Epithelial cell of prostate (primary cell): ENCODE measurements around the gene TBKBP1.
"Not testable (repeated sequence)": the region's sequence is repeated elsewhere in the genome, so short reads cannot be mapped to it uniquely, and the experiment has no call there.

Experiments used
- DNase-seq: peaks from one replicate; pipeline ENCODE4 v3.0.0-alpha.2; 2011; ENCODE audit warnings: low read depth, low spot score
- H3K27ac ChIP-seq: fragments of 450-650 bp; 2 replicates; pipeline ENCODE4 v1.5.1; 2017; ENCODE audit warnings: mild to moderate bottlenecking

The TBKBP1 gene

DNA sequence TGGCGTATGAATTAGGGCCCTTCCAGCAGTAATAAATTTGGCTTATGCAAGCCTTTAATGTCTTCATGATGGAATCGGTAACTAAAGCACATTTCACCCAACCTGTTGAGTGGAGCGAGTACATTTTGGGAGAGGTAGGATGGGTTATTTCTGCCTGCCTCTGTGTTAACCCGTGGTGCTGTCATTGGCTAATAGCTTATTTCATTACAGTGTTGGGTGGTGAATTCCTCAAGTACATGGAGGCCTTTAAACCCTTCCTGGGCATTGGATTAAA, 17.8 kb upstream of the TBKBP1 start:
- H3K27ac ChIP-seq: no peak overlapping the region
- no peak for DNase-seq

GRCh38 chr17:47676510-47677165, 17.3 kb upstream of the TBKBP1 start:
- no peak for DNase-seq
- H3K27ac ChIP-seq: no peak overlapping the region

DNA sequence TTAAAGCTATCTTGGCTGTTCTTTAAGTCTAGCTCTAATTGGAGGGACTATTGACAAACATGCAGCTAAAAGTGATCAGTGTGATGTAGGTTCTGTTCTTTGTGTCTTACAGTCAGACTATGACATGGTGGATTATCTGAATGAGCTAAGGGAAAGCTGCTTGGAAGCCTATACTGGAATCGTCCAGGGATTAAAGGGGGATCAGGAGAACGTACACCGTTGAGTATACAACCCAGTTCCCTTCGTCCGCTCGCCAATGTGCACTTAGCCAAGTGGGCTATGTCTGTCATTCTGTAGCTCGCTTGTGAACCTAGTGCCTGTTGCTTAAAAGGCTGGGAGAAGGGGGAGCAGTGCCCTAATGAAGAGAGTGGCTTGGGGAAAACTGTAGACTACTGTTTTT, 15.8 kb upstream of the TBKBP1 start:
- H3K27ac ChIP-seq: no peak overlapping the region
- DNase-seq: no peak

DNA sequence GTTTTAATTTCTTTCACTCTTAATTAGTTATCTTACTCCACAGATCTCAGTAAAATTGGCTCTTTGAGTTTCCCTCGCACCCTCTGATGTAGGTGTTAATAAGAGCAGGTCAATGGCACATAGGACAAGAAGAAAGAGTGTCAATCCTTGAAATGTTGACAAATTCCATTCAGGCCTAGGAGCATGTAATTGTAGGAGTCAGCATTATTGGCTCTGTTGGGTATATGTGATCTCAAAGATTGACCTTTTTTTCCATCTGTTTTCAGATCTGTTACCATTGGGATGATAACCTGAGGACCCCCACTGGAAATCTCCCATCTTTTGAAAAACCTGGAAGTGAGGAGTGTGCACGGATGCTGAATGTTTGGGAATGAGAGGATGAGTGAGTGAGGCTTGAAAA, 11.8 kb upstream of the TBKBP1 start:
- DNase-seq: no peak

GRCh38 chr17:47682727-47683126, 11.2 kb upstream of the TBKBP1 start:
- DNase-seq, H3K27ac ChIP-seq: not testable (repeated sequence)

More for the DNA sequence above, 11.8 kb upstream of the TBKBP1 start:
- no peak overlapping the region for H3K27ac ChIP-seq

DNA sequence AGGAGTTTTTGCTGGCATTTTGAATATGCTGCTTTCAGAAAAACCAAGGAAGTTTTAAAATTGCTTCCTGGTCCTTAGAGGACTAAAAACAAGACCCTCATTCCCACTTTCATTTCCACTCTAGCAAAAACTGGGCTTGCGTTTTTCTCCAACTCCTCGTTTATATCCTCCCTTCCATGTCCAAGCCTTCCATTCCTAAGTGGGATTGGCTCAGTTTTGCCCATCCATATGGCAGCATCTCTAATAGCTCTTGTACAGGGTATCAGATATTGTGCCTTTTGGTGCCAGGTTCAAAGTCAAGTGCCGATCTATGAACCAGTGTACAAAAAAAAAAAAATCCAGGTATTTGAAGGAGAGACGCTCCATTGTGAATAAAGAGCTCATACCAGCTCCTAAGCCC, 9.9 kb upstream of the TBKBP1 start:
- H3K27ac ChIP-seq: peak overlapping the region; percentile 67

GRCh38 chr17:47684535-47685193, 9.3 kb upstream of the TBKBP1 start:
- peak overlapping the region; percentile 67 for H3K27ac ChIP-seq

More for the DNA sequence above, 9.9 kb upstream of the TBKBP1 start:
- DNase-seq: no peak

GRCh38 chr17:47685556-47686275, 8.2 kb upstream of the TBKBP1 start:
- peak overlapping the region; percentile 67 for H3K27ac ChIP-seq
- DNase-seq: no peak

More at GRCh38 chr17:47684535-47685193, 9.3 kb upstream of the TBKBP1 start:
- no peak for DNase-seq

GRCh38 chr17:47686276-47686635, 7.7 kb upstream of the TBKBP1 start:
- no peak for DNase-seq
- peak overlapping the region; percentile 67 for H3K27ac ChIP-seq

GRCh38 chr17:47686664-47687327, 7.2 kb upstream of the TBKBP1 start:
- DNase-seq: no peak
- peak overlapping the region; percentile 67 for H3K27ac ChIP-seq

DNA sequence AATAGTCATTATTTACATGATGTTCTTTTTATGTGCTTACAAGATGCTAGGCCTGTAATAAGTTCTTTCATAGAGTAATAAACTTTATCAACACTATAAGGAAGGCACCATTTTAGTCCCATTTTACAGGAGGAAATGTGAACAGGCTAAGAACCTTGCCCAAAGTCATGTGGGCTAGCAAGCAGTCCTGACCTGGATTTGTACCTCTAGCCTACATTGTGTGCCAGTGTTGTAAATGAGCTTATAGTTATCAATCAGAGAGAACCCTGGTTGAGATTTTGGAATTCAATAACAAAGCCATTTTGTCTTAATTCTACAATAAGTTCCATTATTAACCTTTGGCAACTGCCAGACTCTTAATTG, 6.7 kb upstream of the TBKBP1 start:
- peak overlapping the region; percentile 67 for H3K27ac ChIP-seq

DNA sequence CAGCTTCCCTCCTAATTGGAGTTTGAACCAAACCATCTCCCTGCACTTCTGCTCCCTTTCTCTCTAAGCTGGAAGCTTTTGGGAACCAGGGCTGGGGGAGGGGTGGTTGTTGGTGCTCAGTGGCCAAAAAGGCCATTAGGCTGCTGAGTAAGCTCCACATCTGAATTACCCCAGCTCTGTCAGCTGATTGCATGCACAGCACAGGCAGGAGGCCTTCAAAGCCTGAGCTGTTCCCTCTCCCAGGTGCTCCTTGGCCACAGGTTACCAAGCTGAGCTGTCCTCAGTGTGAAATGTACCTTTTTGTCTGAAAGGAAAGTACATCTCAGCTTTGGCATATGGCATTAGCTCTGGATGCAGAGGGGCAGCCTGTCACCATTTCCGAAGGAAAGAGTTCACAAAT, 6.2 kb upstream of the TBKBP1 start:
- no peak for DNase-seq
- peak overlapping the region; percentile 67 for H3K27ac ChIP-seq

More for the DNA sequence above, 6.7 kb upstream of the TBKBP1 start:
- DNase-seq: no peak

DNA sequence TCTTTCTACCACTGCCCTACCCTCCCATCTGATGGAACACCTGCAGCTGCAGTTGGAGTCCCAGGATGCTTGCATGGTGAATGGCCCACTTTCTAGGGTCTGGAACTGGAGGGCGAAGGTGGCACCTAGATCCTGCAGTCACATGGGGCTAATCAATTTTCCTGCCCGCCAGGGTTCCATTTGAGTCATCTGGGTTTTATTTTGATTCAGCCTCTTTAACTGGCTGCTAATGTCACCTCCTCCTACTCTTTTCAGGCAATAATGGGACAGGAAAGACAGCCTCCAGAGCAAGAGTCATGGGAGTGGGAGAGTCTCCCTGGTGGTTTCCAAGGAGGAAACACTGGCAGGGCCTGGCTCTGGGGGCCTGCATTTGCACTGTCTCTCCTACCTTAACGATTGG, 3.8 kb upstream of the TBKBP1 start:
- DNase-seq: no peak
- no peak overlapping the region for H3K27ac ChIP-seq

DNA sequence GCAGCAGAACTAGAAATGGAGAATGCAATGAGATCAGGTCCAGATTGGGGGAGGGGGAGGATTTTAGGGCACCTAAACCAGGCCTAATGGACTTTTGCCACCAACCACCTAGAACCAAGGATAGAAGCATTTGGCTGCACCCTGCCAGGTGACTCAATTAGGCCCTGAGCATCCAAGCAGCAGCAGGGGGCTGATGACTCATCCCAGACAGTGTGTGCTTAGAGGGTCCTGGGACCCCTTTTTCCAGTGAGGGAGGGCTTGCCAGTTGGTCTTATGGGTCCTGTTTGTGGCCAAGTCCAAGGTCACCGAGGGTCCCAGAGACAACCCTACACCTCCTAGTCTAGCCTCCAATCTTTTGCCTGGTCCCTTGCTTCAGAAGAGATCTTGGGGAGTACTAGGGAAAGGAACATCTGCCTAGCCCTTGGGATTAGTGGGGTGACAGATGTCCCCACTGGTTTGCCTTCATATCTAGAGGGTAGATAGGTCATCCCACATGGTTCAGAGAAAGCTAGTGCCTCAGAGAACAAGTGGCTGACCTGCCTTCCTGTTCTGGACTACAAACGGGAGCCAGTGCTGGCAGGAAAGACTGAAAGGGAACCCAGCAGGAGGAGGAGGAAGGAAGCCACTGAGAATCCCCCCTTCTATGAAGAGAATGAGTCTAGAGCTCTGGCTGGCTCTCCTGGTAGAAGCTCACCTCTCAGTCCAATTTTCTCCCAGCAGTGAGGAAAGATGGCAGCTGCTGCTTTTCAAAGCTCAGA, 1.6 kb upstream of the TBKBP1 start:
- no peak for DNase-seq
- no peak overlapping the region for H3K27ac ChIP-seq

GRCh38 chr17:47692895-47693730, 848 bp upstream of the TBKBP1 start:
- H3K27ac ChIP-seq: peak overlapping the region; percentile 10

GRCh38 chr17:47694581-47695428, 844 bp downstream of the TBKBP1 start:
- no peak for DNase-seq

More at GRCh38 chr17:47692895-47693730, 848 bp upstream of the TBKBP1 start:
- no peak for DNase-seq

GRCh38 chr17:47695429-47696376, 1.7 kb downstream of the TBKBP1 start:
- H3K27ac ChIP-seq: no peak overlapping the region
- DNase-seq: no peak

More at GRCh38 chr17:47694581-47695428, 844 bp downstream of the TBKBP1 start:
- H3K27ac ChIP-seq: peak overlapping the region; percentile 27
